DND-41 (cell line): ENCODE data around the gene GTF2E1.

Experiments
- CTCF ChIP-seq: IDR thresholded peaks from 2 replicates; pipeline ENCODE4 v1.5.1; 2012; ENCODE audit warnings: borderline replicate concordance, low read length, moderate library complexity, mild to moderate bottlenecking; ENCODE audit not compliant: poor library complexity, severe bottlenecking; ENCODE audit errors: extremely low read depth
- EZH2 ChIP-seq: IDR thresholded peaks from 3 replicates; pipeline ENCODE4 v1.6.1; 2012; ENCODE audit warnings: borderline replicate concordance, low read depth, mild to moderate bottlenecking, moderate library complexity, low read length, inconsistent platforms; ENCODE audit not compliant: severe bottlenecking

GRCh38 chr3:120802916-120803315 lies 60.4 kb downstream of the GTF2E1 start:
- TF ChIP-seq CTCF (no peak), EZH2 (no peak)
